K562 (cell line): ENCODE measurements around the gene LMNA. TPM values are rescaled to one million over a fixed set of nuclear protein-coding genes. Genes with fewer than 3 reads are reported as not detected.

Experiments used
- CBX2 ChIP-seq: fragments of 200-600 bp; sonication (generic); IDR thresholded peaks from one replicate; pipeline ENCODE4 v1.6.1; 2012; ENCODE audit warnings: mild to moderate bottlenecking, low read length, inconsistent platforms; ENCODE audit not compliant: insufficient read depth, poor library complexity, severe bottlenecking
- ILF3 ChIP-seq: fragments of 450-650 bp; IDR thresholded peaks from 2 replicates; pipeline ENCODE4 v1.6.1; 2018; ENCODE audit warnings: antibody characterized with exemption, mild to moderate bottlenecking, moderate library complexity, borderline replicate concordance
- MYBL2 ChIP-seq, 2 experiments: fragments of 450-650 bp in 1 of 2; sonication (generic) in 1 of 2; formaldehyde crosslinking in 1 of 2; IDR thresholded peaks; 2 replicates each; pipeline versions ENCODE4 v1.6.1 to v1.8.1; 2017 to 2022; ENCODE audit warnings: borderline replicate concordance in 1 of 2, inconsistent platforms in 1 of 2, low read depth in 1 of 2, mild to moderate bottlenecking in 1 of 2, missing genetic modification reagents in 1 of 2, moderate library complexity in 1 of 2
- NFE2 ChIP-seq: IDR thresholded peaks from 2 replicates; pipeline ENCODE4 v1.6.1; 2014; ENCODE audit warnings: antibody characterized with exemption, low read depth
- PURB ChIP-seq: sonication (generic); formaldehyde crosslinking; IDR thresholded peaks from 2 replicates; pipeline ENCODE4 v1.9.0; 2021; ENCODE audit warnings: low read depth, mild to moderate bottlenecking, missing genetic modification reagents
- RCOR1 ChIP-seq, 2 experiments: IDR thresholded peaks; 2 replicates each; pipeline ENCODE4 v1.6.1; 2012; ENCODE audit warnings: low read depth in 2 of 2, low read length in 2 of 2, borderline replicate concordance in 1 of 2, improper control_type of control experiment in 1 of 2
- ZNF133 ChIP-seq: fragments of 250-450 bp; sonication (Bioruptor Pico); IDR thresholded peaks from 2 replicates; pipeline ENCODE4 v1.4.0; 2020; ENCODE audit warnings: mild to moderate bottlenecking
- ZNF212 ChIP-seq: fragments of 450-650 bp; formaldehyde crosslinking; IDR thresholded peaks from 2 replicates; pipeline ENCODE4 v1.4.0; 2020; ENCODE audit warnings: mild to moderate bottlenecking
- ZNF316 ChIP-seq: fragments of 450-650 bp; IDR thresholded peaks from 2 replicates; pipeline ENCODE4 v1.6.1; 2016
- ZNF76 ChIP-seq: fragments of 250-450 bp; sonication (Bioruptor Pico); IDR thresholded peaks from 2 replicates; pipeline ENCODE4 v1.4.0; 2020; ENCODE audit warnings: mild to moderate bottlenecking, moderate library complexity, borderline replicate concordance
- polyA plus RNA-seq, 8 experiments: library from polyadenylated mRNA; depleted of rRNA in 4 of 8; stranded (reverse) in 5 of 8; unstranded in 3 of 8; fragments of >200 nt; fragmentation: Nextera tagmentation in 2 of 8; fragmentation: Illumina TruSeq in 1 of 8; extraction: Ambion mirVana in 2 of 8; extraction: Trizol in 1 of 8; gene quantifications; 2 replicates each; pipeline versions ENCODE4 v1.2.1 to v1.2.3, GENCODE V29; 2011 to 2014; ENCODE audit warnings: inconsistent platforms in 1 of 8, missing spikeins in 1 of 8
- total RNA-seq, 7 experiments: library from RNA; depleted of rRNA in 6 of 7; stranded (reverse); fragments of >200 nt in 6 of 7; fragmentation: Illumina TruSeq in 2 of 7; extraction: Trizol in 2 of 7; gene quantifications; 2 replicates each; pipeline versions ENCODE4 v1.2.1 to v1.2.3, GENCODE V29; 2011 to 2021; ENCODE audit warnings: low replicate concordance in 1 of 7
- TF ChIP-seq, protein P1 (sequence below), 2 experiments: IDR thresholded peaks; 2 replicates each; pipeline ENCODE4 v1.6.1; 2011; ENCODE audit warnings: borderline replicate concordance in 1 of 2, control low read depth in 1 of 2, low read depth in 1 of 2, low read length in 1 of 2, mild to moderate bottlenecking in 1 of 2, mixed read lengths in 1 of 2, moderate library complexity in 1 of 2; ENCODE audit not compliant: insufficient read depth in 1 of 2, insufficient read length in 1 of 2, poor library complexity in 1 of 2, severe bottlenecking in 1 of 2; ENCODE audit errors: extremely low read depth in 1 of 2
- TF ChIP-seq, protein P2 (sequence below): sonication (generic); formaldehyde crosslinking; IDR thresholded peaks from 2 replicates; pipeline ENCODE4 v1.8.0; 2022; ENCODE audit warnings: mild to moderate bottlenecking, missing genetic modification reagents
- TF ChIP-seq, protein P3 (sequence below): fragments of 150-350 bp; conservative IDR thresholded peaks from 2 replicates; pipeline ENCODE4 v1.6.1; 2014; ENCODE audit warnings: low read length
- TF ChIP-seq, protein P4 (sequence below): fragments of 250-450 bp; sonication (Bioruptor Pico); IDR thresholded peaks from 2 replicates; pipeline ENCODE4 v1.4.0; 2020; ENCODE audit warnings: mild to moderate bottlenecking, moderate library complexity, borderline replicate concordance
- TF ChIP-seq, protein P5 (sequence below): sonication (generic); formaldehyde crosslinking; IDR thresholded peaks from 2 replicates; pipeline ENCODE4 v1.8.1; 2022; ENCODE audit warnings: missing genetic modification reagents

Gene LMNA
- total and polyA plus RNA-seq, 9 of the 15 experiments (the other 6 are each of a cell fraction or from before 2014, with no cell fraction given): 1.00 to 347 (median 88.2) TPM

DNA sequence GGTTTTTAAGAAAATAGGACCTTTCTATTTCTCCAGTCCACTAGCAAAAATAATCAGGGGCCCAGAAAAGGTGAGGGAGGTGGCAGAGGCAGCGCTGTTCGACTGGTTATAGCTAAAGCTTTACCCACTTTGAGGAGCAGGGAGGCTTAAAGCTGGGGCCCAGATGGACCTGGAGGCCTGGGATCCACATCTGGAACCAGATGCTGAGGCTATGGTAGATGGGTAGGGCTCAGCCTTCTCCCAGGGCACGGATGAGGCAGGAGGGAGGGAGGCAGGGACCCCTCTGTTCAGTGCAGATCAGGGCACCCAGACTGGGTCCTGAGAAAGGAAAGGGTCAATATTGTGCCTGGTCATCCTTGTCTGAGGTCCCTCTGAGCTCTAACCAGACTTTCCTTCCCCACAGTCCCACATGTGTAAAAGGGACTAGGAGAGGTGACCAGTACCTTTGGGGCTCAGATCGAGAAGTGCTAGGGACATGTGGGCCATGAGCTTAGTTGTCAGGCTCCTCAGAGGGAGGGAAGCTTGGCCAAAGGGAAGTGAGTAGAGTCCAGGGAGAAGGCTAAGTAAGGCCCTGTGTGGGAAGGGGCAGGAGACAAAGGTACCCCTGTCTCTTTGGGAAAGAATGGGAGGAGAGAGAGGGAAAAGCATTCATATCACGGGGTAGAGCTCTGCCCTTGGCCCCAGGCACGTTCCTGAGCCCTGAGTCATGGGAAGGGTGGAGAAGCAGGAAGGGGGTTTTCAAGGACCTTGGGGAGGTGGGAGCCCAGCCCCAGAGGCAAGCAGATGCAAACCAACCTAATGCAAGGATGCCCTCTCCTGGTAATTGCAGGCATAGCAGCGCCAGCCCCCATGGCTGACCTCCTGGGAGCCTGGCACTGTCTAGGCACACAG, 15.4 kb downstream of the LMNA start (continued):
- TF ChIP-seq MYBL2 (IDR thresholded peaks at IDR 0.05; ENCODE audit: low read depth) (no peak), MYBL2 (CRISPR knock-in tag; IDR thresholded peaks at IDR 0.05; ENCODE audit: borderline replicate concordance) (no peak), CBX2 (no peak), ZNF212 (no peak), NFE2 (peak; percentile 21), ZNF316 (0 out of 2 replicates have a peak, but pooled peaks have one; percentile 14), ILF3 (no peak), ZNF133 (CRISPR knock-in tag) (no peak), ZNF76 (CRISPR knock-in tag) (no peak), RCOR1 (IDR thresholded peaks at IDR 0.05; ENCODE audit: borderline replicate concordance in 1 of 2, low read depth in 2 of 2, low read length in 2 of 2) (no peak), PURB (CRISPR knock-in tag) (no peak)
- TF ChIP-seq, protein P1, sequence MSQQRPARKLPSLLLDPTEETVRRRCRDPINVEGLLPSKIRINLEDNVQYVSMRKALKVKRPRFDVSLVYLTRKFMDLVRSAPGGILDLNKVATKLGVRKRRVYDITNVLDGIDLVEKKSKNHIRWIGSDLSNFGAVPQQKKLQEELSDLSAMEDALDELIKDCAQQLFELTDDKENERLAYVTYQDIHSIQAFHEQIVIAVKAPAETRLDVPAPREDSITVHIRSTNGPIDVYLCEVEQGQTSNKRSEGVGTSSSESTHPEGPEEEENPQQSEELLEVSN (IDR thresholded peaks at IDR 0.05; ENCODE audit: borderline replicate concordance in 1 of 2, extremely low read depth in 1 of 2, insufficient read depth in 1 of 2, insufficient read length in 1 of 2, low read depth in 1 of 2, low read length in 1 of 2, poor library complexity in 1 of 2, severe bottlenecking in 1 of 2): no peak
- TF ChIP-seq, protein P2, sequence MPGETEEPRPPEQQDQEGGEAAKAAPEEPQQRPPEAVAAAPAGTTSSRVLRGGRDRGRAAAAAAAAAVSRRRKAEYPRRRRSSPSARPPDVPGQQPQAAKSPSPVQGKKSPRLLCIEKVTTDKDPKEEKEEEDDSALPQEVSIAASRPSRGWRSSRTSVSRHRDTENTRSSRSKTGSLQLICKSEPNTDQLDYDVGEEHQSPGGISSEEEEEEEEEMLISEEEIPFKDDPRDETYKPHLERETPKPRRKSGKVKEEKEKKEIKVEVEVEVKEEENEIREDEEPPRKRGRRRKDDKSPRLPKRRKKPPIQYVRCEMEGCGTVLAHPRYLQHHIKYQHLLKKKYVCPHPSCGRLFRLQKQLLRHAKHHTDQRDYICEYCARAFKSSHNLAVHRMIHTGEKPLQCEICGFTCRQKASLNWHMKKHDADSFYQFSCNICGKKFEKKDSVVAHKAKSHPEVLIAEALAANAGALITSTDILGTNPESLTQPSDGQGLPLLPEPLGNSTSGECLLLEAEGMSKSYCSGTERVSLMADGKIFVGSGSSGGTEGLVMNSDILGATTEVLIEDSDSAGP (CRISPR knock-in tag): no peak
- TF ChIP-seq, protein P3, sequence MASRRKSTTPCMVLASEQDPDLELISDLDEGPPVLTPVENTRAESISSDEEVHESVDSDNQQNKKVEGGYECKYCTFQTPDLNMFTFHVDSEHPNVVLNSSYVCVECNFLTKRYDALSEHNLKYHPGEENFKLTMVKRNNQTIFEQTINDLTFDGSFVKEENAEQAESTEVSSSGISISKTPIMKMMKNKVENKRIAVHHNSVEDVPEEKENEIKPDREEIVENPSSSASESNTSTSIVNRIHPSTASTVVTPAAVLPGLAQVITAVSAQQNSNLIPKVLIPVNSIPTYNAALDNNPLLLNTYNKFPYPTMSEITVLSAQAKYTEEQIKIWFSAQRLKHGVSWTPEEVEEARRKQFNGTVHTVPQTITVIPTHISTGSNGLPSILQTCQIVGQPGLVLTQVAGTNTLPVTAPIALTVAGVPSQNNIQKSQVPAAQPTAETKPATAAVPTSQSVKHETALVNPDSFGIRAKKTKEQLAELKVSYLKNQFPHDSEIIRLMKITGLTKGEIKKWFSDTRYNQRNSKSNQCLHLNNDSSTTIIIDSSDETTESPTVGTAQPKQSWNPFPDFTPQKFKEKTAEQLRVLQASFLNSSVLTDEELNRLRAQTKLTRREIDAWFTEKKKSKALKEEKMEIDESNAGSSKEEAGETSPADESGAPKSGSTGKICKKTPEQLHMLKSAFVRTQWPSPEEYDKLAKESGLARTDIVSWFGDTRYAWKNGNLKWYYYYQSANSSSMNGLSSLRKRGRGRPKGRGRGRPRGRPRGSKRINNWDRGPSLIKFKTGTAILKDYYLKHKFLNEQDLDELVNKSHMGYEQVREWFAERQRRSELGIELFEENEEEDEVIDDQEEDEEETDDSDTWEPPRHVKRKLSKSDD: peak; percentile 55; the same call in 1 of the 2 replicates
- TF ChIP-seq, protein P4, sequence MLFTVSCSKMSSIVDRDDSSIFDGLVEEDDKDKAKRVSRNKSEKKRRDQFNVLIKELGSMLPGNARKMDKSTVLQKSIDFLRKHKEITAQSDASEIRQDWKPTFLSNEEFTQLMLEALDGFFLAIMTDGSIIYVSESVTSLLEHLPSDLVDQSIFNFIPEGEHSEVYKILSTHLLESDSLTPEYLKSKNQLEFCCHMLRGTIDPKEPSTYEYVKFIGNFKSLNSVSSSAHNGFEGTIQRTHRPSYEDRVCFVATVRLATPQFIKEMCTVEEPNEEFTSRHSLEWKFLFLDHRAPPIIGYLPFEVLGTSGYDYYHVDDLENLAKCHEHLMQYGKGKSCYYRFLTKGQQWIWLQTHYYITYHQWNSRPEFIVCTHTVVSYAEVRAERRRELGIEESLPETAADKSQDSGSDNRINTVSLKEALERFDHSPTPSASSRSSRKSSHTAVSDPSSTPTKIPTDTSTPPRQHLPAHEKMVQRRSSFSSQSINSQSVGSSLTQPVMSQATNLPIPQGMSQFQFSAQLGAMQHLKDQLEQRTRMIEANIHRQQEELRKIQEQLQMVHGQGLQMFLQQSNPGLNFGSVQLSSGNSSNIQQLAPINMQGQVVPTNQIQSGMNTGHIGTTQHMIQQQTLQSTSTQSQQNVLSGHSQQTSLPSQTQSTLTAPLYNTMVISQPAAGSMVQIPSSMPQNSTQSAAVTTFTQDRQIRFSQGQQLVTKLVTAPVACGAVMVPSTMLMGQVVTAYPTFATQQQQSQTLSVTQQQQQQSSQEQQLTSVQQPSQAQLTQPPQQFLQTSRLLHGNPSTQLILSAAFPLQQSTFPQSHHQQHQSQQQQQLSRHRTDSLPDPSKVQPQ (CRISPR knock-in tag): no peak
- TF ChIP-seq, protein P5, sequence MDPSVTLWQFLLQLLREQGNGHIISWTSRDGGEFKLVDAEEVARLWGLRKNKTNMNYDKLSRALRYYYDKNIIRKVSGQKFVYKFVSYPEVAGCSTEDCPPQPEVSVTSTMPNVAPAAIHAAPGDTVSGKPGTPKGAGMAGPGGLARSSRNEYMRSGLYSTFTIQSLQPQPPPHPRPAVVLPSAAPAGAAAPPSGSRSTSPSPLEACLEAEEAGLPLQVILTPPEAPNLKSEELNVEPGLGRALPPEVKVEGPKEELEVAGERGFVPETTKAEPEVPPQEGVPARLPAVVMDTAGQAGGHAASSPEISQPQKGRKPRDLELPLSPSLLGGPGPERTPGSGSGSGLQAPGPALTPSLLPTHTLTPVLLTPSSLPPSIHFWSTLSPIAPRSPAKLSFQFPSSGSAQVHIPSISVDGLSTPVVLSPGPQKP (CRISPR knock-in tag): no peak
